ENCODE results near the gene CLPTM1.

GRCh38 chr19:44998025-44998424 is 42.8 kb downstream of the CLPTM1 start:
- TF ChIP-seq POLR2A (IDR thresholded peaks at IDR 0.05; ENCODE audit: low read depth, low read length) (no peak), CTCF (IDR thresholded peaks at IDR 0.05; ENCODE audit: extremely low read depth in 1 of 2, insufficient read depth in 1 of 2, low read depth in 1 of 2, low read length in 2 of 2) (no peak)

Measured in endothelial cell of umbilical vein (primary cell).